ACC112 (cell line): ENCODE results near the gene ID3.

Experiments
- H2AFZ ChIP-seq: fragments of 200-600 bp; sonication (generic); one replicate; pipeline ENCODE4 v1.6.0; 2017; ENCODE audit warnings: antibody characterized with exemption, low read length; ENCODE audit not compliant: unreplicated experiment
- H3K27ac ChIP-seq: fragments of 200-600 bp; sonication (generic); 2 replicates; pipeline ENCODE4 v1.5.1; 2014; ENCODE audit warnings: low read depth, mild to moderate bottlenecking, antibody characterized with exemption, low read length, moderate library complexity
- H3K27me3 ChIP-seq: fragments of 200-600 bp; sonication (generic); 2 replicates; pipeline ENCODE4 v1.6.1; 2014; ENCODE audit warnings: mild to moderate bottlenecking, antibody characterized with exemption, low read length, moderate library complexity, mixed read lengths; ENCODE audit not compliant: insufficient read depth
- H3K36me3 ChIP-seq: fragments of 200-600 bp; sonication (generic); 2 replicates; pipeline ENCODE4 v1.6.1; 2016; ENCODE audit warnings: mild to moderate bottlenecking, antibody characterized with exemption, low read length, moderate library complexity, mixed read lengths; ENCODE audit not compliant: insufficient read depth
- H3K4me1 ChIP-seq: fragments of 200-600 bp; sonication (generic); one replicate; pipeline ENCODE4 v1.6.1; 2016; ENCODE audit warnings: low read length, mixed read lengths; ENCODE audit not compliant: insufficient read depth, unreplicated experiment, control insufficient read depth
- H3K4me3 ChIP-seq: fragments of 200-600 bp; sonication (generic); 2 replicates; pipeline ENCODE4 v1.5.1; 2014; ENCODE audit warnings: mild to moderate bottlenecking, low read depth, low read length
- H3K79me2 ChIP-seq: fragments of 200-600 bp; sonication (generic); one replicate; pipeline ENCODE4 v1.6.0; 2016; ENCODE audit warnings: low read length; ENCODE audit not compliant: control insufficient read depth, unreplicated experiment, insufficient read depth

ID3 gene

GRCh38 chr1:23529146-23530086 is 29.9 kb downstream of the ID3 start:
- H3K27ac ChIP-seq: no peak overlapping the region
- no peaks in the 10 kb centered on the region for H3K27me3 ChIP-seq
- H3K36me3 ChIP-seq: no peaks in the 10 kb centered on the region
- no peaks in the 10 kb centered on the region for H3K79me2 ChIP-seq
- peaks cover 20% of the 10 kb centered on the region for H3K4me1 ChIP-seq
- H2AFZ ChIP-seq: no peak overlapping the region
- peak overlapping the region; percentile 81 for H3K4me3 ChIP-seq

GRCh38 chr1:23528250-23528978 is 30.9 kb downstream of the ID3 start:
- Histone ChIP-seq H3K36me3 (no peaks in the 10 kb centered on the region), H3K27me3 (no peaks in the 10 kb centered on the region), H3K4me1 (peaks cover 20% of the 10 kb centered on the region), H2AFZ (peak overlapping the region; percentile 34), H3K79me2 (no peaks in the 10 kb centered on the region), H3K27ac (no peak overlapping the region), H3K4me3 (no peak overlapping the region)

- no peaks in the 10 kb centered on the region for H3K36me3 ChIP-seq
- peaks cover 20% of the 10 kb centered on the region for H3K4me1 ChIP-seq
- no peak overlapping the region for H2AFZ ChIP-seq
- H3K27ac ChIP-seq: no peak overlapping the region
- H3K27me3 ChIP-seq: no peaks in the 10 kb centered on the region
- no peaks in the 10 kb centered on the region for H3K79me2 ChIP-seq
- no peak overlapping the region for H3K4me3 ChIP-seq
Observed at GRCh38 chr1:23527900-23528249, 31.4 kb downstream of the ID3 start.

GRCh38 chr1:23527366-23527765 is 31.9 kb downstream of the ID3 start:
- Histone ChIP-seq H2AFZ (no peak overlapping the region), H3K27me3 (no peaks in the 10 kb centered on the region), H3K36me3 (no peaks in the 10 kb centered on the region), H3K27ac (no peak overlapping the region), H3K4me3 (no peak overlapping the region), H3K4me1 (peaks cover 20% of the 10 kb centered on the region), H3K79me2 (no peaks in the 10 kb centered on the region)

- Histone ChIP-seq H3K79me2 (no peaks in the 10 kb centered on the region), H2AFZ (no peak overlapping the region), H3K4me1 (peaks cover 17% of the 10 kb centered on the region), H3K27me3 (no peaks in the 10 kb centered on the region), H3K27ac (no peak overlapping the region), H3K36me3 (no peaks in the 10 kb centered on the region), H3K4me3 (no peak overlapping the region)
Observed at GRCh38 chr1:23526329-23527041, 32.8 kb downstream of the ID3 start.

- no peak overlapping the region for H2AFZ ChIP-seq
- no peak overlapping the region for H3K4me3 ChIP-seq
- H3K36me3 ChIP-seq: no peaks in the 10 kb centered on the region
- peaks cover 15% of the 10 kb centered on the region for H3K4me1 ChIP-seq
- H3K79me2 ChIP-seq: no peaks in the 10 kb centered on the region
- H3K27me3 ChIP-seq: no peaks in the 10 kb centered on the region
- no peak overlapping the region for H3K27ac ChIP-seq
Observed at GRCh38 chr1:23525558-23526250, 33.6 kb downstream of the ID3 start.

- no peaks in the 10 kb centered on the region for H3K79me2 ChIP-seq
- H3K4me3 ChIP-seq: no peak overlapping the region
- no peak overlapping the region for H3K27ac ChIP-seq
- peaks cover 10% of the 10 kb centered on the region for H3K4me1 ChIP-seq
- no peaks in the 10 kb centered on the region for H3K27me3 ChIP-seq
- no peaks in the 10 kb centered on the region for H3K36me3 ChIP-seq
- no peak overlapping the region for H2AFZ ChIP-seq
Observed at GRCh38 chr1:23524716-23525401, 34.4 kb downstream of the ID3 start.

GRCh38 chr1:23524163-23524562 is 35.1 kb downstream of the ID3 start:
- H3K79me2 ChIP-seq: no peaks in the 10 kb centered on the region
- H3K27ac ChIP-seq: no peak overlapping the region
- no peaks in the 10 kb centered on the region for H3K27me3 ChIP-seq
- peaks cover 10% of the 10 kb centered on the region for H3K4me1 ChIP-seq
- no peak overlapping the region for H3K4me3 ChIP-seq
- H2AFZ ChIP-seq: no peak overlapping the region
- no peaks in the 10 kb centered on the region for H3K36me3 ChIP-seq

- Histone ChIP-seq H3K4me1 (no peaks in the 10 kb centered on the region), H3K27ac (no peak overlapping the region), H3K27me3 (no peaks in the 10 kb centered on the region), H2AFZ (no peak overlapping the region), H3K79me2 (no peaks in the 10 kb centered on the region), H3K36me3 (no peaks in the 10 kb centered on the region), H3K4me3 (no peak overlapping the region)
Observed at GRCh38 chr1:23522244-23522982, 36.9 kb downstream of the ID3 start.
